Measurements from ENCODE around the gene HOXC13. TPM values are rescaled to one million over a fixed set of nuclear protein-coding genes. Genes with fewer than 3 reads are reported as not detected.

HOXC13 gene
- total and polyA plus RNA-seq, 2 of the 13 experiments (the other 11 are each of a cell fraction or from before 2014, with no cell fraction given): 0.07 TPM; not detected in 1

DNA sequence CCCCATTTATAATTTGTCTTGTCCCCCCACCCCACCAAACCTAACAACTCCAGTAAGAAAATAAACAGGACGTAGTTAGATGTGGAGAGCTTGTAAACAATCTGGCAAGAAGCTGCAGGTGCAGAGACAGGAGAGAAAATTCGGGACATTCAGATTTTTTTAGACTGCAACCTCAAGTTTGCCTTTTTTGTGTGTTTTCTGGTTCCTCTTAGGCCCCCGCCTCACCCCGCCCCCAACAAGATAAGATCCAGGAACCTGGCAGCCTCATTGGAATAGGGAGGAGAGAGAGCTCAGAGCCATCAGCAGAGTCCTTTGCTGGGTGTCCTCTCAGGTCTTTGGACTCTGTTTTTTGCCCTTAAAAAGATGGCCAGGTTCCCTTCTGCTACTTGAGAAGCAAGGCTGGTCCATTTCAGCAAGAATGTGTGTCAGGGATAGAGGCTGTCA lies 49.2 kb downstream of the HOXC13 start (continued):
- TF ChIP-seq ZNF670 (CRISPR knock-in tag; IDR thresholded peaks at IDR 0.05; ENCODE audit: borderline replicate concordance): no peak
- TF ChIP-seq IKZF4 (CRISPR knock-in tag; IDR thresholded peaks at IDR 0.05; ENCODE audit: borderline replicate concordance, low read depth, not compliant biosample characterization): no peak
- no peak for TF ChIP-seq ZNF12 (CRISPR knock-in tag; IDR thresholded peaks at IDR 0.05)
- TF ChIP-seq, protein P1, sequence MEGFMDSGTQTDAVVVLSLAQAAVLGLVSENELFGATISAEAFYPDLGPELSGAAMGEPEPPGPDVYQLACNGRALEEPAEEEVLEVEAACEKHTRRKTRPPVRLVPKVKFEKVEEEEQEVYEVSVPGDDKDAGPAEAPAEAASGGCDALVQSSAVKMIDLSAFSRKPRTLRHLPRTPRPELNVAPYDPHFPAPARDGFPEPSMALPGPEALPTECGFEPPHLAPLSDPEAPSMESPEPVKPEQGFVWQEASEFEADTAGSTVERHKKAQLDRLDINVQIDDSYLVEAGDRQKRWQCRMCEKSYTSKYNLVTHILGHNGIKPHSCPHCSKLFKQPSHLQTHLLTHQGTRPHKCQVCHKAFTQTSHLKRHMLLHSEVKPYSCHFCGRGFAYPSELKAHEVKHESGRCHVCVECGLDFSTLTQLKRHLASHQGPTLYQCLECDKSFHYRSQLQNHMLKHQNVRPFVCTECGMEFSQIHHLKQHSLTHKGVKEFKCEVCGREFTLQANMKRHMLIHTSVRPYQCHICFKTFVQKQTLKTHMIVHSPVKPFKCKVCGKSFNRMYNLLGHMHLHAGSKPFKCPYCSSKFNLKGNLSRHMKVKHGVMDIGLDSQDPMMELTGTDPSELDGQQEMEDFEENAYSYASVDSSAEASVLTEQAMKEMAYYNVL (CRISPR knock-in tag; IDR thresholded peaks at IDR 0.05; ENCODE audit: borderline replicate concordance): no peak
- no peak for TF ChIP-seq ZBTB4 (CRISPR knock-in tag; IDR thresholded peaks at IDR 0.05; ENCODE audit: borderline replicate concordance)
- TF ChIP-seq, protein P2, sequence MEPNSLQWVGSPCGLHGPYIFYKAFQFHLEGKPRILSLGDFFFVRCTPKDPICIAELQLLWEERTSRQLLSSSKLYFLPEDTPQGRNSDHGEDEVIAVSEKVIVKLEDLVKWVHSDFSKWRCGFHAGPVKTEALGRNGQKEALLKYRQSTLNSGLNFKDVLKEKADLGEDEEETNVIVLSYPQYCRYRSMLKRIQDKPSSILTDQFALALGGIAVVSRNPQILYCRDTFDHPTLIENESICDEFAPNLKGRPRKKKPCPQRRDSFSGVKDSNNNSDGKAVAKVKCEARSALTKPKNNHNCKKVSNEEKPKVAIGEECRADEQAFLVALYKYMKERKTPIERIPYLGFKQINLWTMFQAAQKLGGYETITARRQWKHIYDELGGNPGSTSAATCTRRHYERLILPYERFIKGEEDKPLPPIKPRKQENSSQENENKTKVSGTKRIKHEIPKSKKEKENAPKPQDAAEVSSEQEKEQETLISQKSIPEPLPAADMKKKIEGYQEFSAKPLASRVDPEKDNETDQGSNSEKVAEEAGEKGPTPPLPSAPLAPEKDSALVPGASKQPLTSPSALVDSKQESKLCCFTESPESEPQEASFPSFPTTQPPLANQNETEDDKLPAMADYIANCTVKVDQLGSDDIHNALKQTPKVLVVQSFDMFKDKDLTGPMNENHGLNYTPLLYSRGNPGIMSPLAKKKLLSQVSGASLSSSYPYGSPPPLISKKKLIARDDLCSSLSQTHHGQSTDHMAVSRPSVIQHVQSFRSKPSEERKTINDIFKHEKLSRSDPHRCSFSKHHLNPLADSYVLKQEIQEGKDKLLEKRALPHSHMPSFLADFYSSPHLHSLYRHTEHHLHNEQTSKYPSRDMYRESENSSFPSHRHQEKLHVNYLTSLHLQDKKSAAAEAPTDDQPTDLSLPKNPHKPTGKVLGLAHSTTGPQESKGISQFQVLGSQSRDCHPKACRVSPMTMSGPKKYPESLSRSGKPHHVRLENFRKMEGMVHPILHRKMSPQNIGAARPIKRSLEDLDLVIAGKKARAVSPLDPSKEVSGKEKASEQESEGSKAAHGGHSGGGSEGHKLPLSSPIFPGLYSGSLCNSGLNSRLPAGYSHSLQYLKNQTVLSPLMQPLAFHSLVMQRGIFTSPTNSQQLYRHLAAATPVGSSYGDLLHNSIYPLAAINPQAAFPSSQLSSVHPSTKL (CRISPR knock-in tag; IDR thresholded peaks at IDR 0.05): no peak

Measured in HepG2 (cell line).